Measurements from ENCODE around the gene LRP4.

Gene LRP4

GRCh38 chr11:46917762-46918082 lies 628 bp downstream of the LRP4 start:
- no peak for DNase-seq

GRCh38 chr11:46917109-46917761 lies 1.1 kb downstream of the LRP4 start:
- DNase-seq = no peak

GRCh38 chr11:46916286-46917108 lies 1.9 kb downstream of the LRP4 start:
- DNase-seq = peak in 1 of 5 experiments; percentile 16

- DNase-seq = no peak
These were observed 3.4 kb downstream of the LRP4 start for GRCh38 chr11:46914910-46915309.

- DNase-seq = no peak
These were observed 4.0 kb downstream of the LRP4 start for GRCh38 chr11:46914363-46914762.

GRCh38 chr11:46913484-46913883 lies 4.9 kb downstream of the LRP4 start:
- DNase-seq = no peak

GRCh38 chr11:46912526-46913150 lies 5.7 kb downstream of the LRP4 start:
- no peak for DNase-seq

GRCh38 chr11:46907606-46908005 lies 10.7 kb downstream of the LRP4 start:
- DNase-seq = no peak

- DNase-seq = no peak
These were observed 11.7 kb downstream of the LRP4 start for GRCh38 chr11:46906609-46907041.

- DNase-seq = no peak
These were observed 12.5 kb downstream of the LRP4 start for GRCh38 chr11:46905806-46906205.

- DNase-seq = no peak
These were observed 14.5 kb downstream of the LRP4 start for GRCh38 chr11:46903846-46904245.

- no peak for DNase-seq
These were observed 15.7 kb downstream of the LRP4 start for GRCh38 chr11:46902694-46903093.

- no peak for DNase-seq
These were observed 17.2 kb downstream of the LRP4 start for GRCh38 chr11:46901156-46901555.

GRCh38 chr11:46900091-46900746 lies 18.1 kb downstream of the LRP4 start:
- DNase-seq = no peak

- DNase-seq = no peak
These were observed 18.8 kb downstream of the LRP4 start for GRCh38 chr11:46899501-46900025.

- no peak for DNase-seq
These were observed 19.8 kb downstream of the LRP4 start for GRCh38 chr11:46898396-46899095.

GRCh38 chr11:46896719-46897406 lies 21.5 kb downstream of the LRP4 start:
- DNase-seq = peak in 1 of 5 experiments; percentile 54

GRCh38 chr11:46895821-46896220 lies 22.5 kb downstream of the LRP4 start:
- no peak for DNase-seq

GRCh38 chr11:46894961-46895360 lies 23.4 kb downstream of the LRP4 start:
- no peak for DNase-seq

GRCh38 chr11:46894506-46894905 lies 23.8 kb downstream of the LRP4 start:
- no peak for DNase-seq

GRCh38 chr11:46892838-46893237 lies 25.5 kb downstream of the LRP4 start:
- DNase-seq = no peak

GRCh38 chr11:46892109-46892508 lies 26.2 kb downstream of the LRP4 start:
- DNase-seq = no peak
